ENCODE data around the gene NPLOC4.

The NPLOC4 gene

DNA sequence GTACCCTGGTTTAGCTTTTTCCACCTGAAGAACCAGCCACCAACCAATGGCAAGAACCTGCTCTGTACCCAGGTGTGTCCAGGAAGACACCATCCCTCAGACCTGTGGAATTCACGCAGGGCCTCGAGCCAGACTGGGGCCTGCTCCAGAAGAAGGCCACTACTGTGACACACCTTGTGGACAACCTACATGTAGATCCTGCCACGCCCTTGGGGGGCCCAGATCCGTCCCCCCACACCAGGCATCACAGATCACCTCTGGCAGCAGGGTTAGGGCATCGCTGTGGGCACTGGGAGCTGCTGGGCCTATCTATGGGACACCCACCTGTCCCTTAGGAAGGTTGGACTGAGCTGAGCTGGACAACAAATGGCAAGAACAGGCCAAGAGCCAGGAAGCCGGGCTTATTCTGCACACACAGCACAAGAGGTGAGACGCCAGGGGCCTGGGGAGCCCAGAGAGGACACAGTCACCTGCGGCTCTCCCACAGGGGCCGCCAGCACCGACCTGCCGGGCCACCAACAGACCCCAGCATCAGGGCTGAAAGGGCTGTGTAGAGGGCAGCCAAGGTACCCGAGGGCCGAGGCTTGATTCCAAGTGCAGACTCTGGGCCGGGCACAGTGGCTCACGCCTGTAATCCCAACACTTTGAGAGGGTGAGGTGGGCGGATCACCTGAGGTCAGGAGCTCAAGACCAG lies 92.5 kb downstream of the NPLOC4 start:
- DNase-seq: no peak

DNA sequence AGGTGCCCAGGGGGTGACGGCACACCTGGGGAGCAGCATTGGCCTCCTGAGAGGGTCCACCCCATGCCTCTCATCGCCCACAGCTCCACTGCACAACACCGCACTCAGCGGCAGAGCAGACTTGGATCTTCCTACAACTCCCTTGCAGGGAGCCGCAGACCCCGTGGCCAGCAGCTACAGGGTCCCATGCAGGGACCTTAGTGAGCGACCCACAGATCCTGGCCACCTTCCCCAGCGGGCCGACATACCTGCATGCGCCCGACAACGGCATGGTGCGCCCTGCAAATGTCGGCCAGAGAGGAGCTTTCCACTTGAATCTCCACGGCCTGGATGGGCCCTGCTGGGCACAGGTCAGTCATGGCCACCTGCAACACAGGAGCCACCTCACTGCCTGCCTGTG lies 93.2 kb downstream of the NPLOC4 start:
- no peak for DNase-seq

DNA sequence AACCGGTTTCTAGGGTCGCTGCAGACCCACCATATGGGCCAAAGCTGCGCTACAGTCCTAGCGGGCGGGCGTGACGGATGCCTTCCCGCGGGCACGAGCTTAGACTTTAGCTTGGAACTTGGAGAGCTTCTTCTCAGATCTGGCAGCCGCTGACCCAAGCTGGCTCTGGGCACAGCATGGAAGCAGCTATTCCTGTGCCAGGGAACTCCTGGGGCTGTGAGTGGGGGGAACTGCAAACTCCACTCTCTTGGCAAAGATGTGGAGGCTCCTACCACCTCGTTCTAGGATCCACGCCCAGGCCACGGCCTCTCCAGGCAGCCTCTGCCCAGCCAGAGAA lies 93.6 kb downstream of the NPLOC4 start:
- no peak for DNase-seq

DNA sequence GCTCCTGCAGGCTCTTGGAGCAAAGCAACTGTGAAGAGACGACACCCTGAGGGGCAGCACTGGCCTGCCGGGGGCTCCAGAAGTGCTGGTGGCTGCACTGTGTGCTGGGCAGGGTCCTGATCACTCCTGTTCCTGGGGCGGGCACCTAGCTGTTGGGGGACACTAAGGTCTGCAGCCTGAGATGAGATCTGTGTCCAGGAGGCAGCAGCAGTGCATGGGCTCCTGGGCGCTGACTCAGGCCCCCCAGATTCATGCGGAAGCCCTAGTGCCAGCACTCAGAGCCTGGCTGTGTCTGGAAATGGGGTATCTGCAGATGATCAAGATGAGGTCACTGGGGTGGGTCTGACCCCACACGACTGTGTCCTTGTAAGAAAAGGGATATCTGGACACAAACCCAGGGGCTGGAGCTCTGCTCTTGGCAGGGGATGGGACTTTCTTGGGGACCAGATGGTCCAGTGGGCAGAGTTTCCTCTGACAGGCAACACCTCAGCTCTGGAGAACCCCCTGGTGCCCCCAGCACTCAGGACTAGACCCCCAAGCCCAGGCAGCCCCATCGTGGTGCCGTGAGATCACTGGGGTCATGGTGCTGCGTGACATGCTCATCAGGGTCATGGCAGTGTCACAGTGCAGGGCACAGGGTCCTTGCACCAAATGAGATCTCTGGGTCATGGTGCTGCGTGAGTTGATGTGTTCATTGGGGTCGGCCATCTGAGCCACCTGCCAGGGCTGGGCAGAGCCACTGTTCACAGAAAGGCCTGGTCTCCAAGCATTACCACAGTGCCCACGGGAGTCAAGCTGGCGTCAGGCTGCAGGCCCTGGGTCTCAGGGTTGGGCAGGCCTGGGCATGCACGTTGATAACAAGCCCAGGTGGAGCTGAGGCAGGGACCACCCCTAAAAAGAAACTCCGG lies 94.2 kb downstream of the NPLOC4 start:
- DNase-seq: no peak

GRCh38 chr17:81541123-81541522 lies 95.8 kb downstream of the NPLOC4 start:
- no peak for DNase-seq

GRCh38 chr17:81540676-81541027 lies 96.3 kb downstream of the NPLOC4 start:
- DNase-seq: no peak

- no peak for DNase-seq
These were observed 96.8 kb downstream of the NPLOC4 start for GRCh38 chr17:81539961-81540675.

DNA sequence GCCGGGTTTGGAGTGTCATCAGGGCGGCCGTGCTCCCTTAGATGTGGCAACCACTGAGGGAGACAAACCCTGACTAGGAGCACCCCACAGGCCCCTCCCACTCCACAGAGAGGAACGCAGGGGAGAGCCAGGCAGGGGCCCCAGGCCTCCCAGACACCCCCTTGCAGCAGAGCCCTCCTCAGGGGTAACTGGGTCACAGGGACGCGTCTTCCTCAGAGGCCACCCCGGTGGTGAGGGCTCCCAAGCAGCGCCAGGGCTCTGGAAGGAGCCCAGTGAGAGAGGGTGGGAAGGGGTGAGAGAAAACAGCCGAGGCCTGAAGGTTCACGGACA lies 97.4 kb downstream of the NPLOC4 start:
- no peak for DNase-seq

GRCh38 chr17:81538651-81539570 lies 98.0 kb downstream of the NPLOC4 start:
- no peak for DNase-seq

DNA sequence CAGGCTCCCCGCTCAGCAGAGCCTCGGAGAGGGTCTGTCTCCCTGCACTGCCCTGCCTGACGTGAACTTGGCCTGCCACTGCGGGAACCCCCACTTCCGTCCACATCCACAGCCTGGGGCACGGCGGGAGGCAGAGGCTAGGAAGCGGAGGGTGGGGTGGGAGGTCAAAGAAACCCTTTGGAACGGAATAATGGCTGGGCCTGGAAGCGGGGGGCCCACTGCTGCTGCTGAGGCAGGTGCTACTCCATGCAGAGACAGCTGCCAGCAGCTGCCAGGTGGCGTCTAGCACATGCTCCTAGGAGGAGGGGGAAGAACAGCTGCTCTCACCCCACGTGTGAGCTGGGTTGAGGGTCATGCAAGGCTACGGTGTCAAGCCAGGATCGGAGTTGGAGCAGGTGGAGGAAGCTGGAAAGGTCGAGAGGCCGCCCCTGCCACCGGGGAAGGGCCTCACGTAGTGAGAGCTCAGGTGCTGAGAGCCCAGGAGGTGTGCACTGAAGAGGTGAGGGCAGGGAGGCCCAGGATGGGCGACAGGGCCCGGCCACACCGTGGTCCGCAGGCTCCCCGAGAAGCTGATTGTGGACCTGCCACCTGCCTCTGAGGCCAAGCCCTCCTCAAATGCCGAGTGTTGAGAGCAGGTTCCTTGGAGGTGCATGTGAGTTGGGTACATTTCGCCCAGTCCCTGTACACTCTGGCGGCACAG lies 98.9 kb downstream of the NPLOC4 start:
- DNase-seq: peak; percentile 78

- peak; percentile 65 for DNase-seq
These were observed 99.5 kb downstream of the NPLOC4 start for GRCh38 chr17:81537343-81537855.

DNA sequence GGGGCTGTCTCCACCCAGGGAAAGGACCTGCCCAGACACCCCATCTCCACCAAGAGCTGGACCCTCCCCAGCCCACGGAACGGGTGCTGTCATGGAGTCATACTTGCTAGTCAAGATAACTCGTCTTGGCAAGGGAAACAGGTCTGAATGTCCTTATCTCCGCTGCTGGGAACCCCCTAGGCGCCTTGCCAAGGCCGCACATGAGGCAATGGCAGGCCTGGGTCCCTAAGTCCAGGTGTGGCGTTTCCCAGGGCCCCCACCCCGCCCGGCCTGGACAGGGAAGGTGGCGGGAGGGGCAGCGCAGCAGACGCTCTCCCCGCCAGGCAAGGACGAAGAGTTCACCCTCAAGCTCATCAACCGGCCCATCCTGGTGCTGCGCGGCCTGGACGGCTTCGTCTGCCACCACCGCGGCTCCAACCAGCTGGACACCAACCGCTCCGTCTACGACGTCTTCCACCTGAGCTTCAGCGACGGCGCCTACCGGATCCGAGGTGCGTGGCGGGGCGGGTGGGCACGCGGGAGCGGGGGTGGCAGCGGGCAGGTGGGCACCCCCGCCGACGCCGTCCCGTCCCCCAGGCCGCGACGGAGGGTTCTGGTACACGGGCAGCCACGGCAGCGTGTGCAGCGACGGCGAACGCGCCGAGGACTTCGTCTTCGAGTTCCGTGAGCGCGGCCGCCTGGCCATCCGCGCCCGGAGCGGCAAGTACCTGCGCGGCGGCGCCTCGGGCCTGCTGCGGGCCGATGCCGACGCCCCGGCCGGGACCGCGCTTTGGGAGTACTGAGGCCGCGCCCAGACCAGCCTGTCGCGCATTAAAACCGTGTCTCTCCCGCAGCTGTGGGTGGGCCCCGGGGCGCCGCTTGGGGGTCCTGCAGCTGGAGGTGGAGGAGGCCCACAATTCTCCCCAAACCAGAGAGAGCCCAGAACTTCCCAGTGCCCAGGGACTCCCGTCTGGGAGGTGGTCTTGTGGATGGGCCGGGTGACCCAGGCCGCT lies 100.3 kb downstream of the NPLOC4 start:
- no peak for DNase-seq

DNA sequence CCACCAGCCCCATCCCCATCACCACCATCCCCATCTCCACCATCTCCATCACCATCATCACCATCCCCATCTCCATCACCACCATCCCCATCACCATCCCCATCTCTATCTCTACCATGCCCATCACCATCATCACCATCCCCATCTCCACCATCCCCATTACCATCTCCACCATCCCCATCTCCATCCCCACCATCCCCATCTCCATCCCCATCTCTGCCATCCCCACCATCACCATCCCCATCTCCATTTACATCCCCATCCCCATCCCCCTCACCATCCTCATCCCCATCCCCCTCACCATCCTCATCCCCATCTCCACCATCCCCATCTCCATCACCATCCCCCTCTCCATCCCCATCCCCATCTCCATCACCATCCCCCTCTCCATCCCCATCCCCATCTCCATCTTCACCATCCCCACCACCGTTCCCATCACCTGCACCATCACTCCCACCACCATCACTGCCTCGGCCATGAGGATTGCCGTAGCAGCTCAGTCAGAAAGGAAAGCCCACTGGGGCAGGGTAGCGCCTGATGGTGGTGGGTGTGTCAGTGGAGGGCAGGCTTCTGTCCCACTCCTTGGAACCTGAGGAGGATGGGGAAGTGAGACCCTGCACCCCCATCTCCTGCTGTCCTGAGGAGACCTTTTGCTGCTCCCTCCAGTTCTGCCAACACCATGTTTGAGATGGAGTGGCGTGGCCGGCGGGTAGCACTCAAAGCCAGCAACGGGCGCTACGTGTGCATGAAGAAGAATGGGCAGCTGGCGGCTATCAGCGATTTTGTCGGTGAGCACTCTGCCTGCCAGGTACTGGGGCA lies 101.2 kb downstream of the NPLOC4 start:
- no peak for DNase-seq

DNA sequence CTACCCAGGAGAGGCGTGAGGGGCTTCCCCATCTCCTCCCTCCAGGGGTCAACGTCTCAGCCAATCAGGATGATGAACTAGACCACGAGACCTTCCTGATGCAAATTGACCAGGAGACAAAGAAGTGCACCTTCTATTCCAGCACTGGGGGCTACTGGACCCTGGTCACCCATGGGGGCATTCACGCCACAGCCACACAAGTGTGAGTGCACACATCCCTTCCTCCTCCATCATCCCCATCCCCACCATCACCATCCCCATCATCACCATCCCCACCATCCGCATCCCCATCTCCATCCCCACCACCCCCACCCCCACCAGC lies 101.9 kb downstream of the NPLOC4 start:
- DNase-seq: no peak

DNA sequence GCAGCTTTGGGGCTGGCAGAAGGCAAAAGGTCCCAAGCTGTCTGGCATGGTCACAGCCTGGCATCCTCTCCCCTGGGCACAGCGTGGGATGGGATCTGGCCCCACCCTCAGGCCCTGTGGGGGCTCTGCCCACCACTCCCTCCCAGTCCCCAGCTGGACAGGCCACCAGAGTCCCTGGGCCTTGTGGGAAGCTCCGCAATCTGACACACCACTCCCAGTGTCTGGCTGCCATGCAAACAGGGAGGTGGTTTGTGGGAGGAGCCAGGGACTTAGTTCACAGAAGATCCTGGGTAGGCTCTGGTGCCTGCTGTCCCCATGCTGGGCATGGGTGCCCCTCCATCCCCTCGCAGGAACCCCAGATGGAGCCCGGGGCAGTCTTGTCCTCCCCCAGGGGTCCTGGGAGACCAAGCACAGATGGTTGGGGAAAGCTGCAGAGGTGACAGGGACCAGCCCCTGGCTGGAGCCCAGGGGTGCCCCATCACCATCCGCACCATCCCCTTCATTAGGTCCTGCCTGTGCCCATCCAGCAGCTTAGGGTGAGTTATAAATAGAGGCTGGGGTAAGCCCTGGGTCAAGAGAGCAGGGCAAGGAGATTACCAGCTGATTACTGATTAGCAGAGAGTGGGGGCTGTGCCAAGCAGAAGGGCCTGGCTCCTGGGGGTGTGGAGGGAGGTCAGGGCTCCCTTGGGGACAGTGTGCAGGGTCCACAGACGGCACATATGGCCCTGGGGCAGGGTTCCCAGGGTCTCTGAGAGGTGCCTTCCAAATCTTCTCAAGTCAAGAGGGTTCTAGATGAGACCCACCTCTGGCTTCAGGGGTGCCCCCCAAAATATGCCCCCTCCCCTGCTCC lies 102.5 kb downstream of the NPLOC4 start:
- no peak for DNase-seq

DNA sequence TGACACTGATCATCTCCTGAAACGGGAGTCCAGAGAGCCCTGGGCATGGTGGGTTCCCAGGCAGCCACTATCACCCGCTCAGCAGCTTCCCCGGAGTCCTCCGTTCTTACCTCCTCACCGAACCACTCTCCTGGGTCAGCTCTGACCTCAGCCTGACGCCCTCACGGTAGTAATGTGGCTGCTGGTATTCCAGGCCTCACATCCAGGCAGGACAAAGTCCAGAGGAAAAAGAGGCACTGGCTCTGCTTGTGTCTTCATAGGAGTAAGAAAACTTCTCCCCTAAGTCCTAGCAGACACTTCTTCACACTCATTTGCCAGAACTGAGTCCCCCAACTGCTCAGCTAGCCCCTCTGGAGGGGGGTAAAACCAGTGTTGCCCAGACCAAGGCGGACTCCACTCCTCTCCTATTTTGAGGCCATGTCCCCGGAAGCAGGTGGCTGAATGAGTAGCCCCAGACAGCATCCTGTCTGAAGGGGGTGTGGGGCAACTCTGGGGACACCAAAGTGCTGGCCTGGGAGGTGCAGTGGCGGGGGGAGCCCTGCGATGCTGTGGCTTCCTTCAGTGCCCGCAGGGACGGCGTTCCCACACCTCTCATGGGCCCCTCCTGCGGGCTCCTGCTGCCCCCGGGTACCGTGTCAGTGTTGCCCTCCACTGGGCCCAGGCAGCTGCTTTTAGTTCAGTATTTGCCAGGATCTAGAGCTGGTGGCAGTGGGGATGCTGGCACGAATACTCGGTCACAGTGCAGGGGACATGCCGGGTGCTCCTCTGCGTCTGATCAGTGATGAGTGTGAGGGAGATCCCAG lies 103.4 kb downstream of the NPLOC4 start:
- DNase-seq: no peak

- no peak for DNase-seq
These were observed 104.2 kb downstream of the NPLOC4 start for GRCh38 chr17:81532490-81533287.
